Right kidney (tissue), 9 donors: ENCODE data around the gene EP400.
A peak's percentile ranks its signal among the peaks of the same experiment; 100 is the strongest.

Source experiments
- DNase-seq: peaks from one replicate; pipeline ENCODE4 v3.0.0-alpha.2; 2016
- long read RNA-seq, 8 donors: transcript quantifications; one replicate each; lab custom pipeline, GENCODE V29; 2026

The EP400 gene
- long read RNA-seq, donor 1, partial matches to known transcripts = 6 of 11 reads
- long read RNA-seq, donor 1, other reads (novel, unspliced or antisense) = 0 of 11 reads
- long read RNA-seq, donor 2, full-length matches to known transcripts = 1 of 10 reads
- long read RNA-seq, donor 2, partial matches to known transcripts = 9 of 10 reads
- long read RNA-seq, donor 2, other reads (novel, unspliced or antisense) = 0 of 10 reads
- long read RNA-seq, donor 3, partial matches to known transcripts = 0 of 1 reads
- long read RNA-seq, donor 3, other reads (novel, unspliced or antisense) = 0 of 1 reads
- long read RNA-seq, donor 4, full-length matches to known transcripts = 4 of 11 reads
- long read RNA-seq, donor 4, partial matches to known transcripts = 7 of 11 reads
- long read RNA-seq, donor 4, other reads (novel, unspliced or antisense) = 0 of 11 reads
- long read RNA-seq, donor 5, full-length matches to known transcripts = 4 of 35 reads
- long read RNA-seq, donor 5, partial matches to known transcripts = 31 of 35 reads
- long read RNA-seq, donor 5, other reads (novel, unspliced or antisense) = 0 of 35 reads
- long read RNA-seq, donor 6, full-length matches to known transcripts = 7 of 14 reads
- long read RNA-seq, donor 6, partial matches to known transcripts = 7 of 14 reads
- long read RNA-seq, donor 6, other reads (novel, unspliced or antisense) = 0 of 14 reads
- long read RNA-seq, donor 7, full-length matches to known transcripts = 17 of 34 reads
- long read RNA-seq, donor 7, partial matches to known transcripts = 17 of 34 reads
- long read RNA-seq, donor 7, other reads (novel, unspliced or antisense) = 0 of 34 reads
- long read RNA-seq, donor 8, partial matches to known transcripts = 6 of 9 reads
- long read RNA-seq, donor 8, other reads (novel, unspliced or antisense) = 0 of 9 reads

DNA sequence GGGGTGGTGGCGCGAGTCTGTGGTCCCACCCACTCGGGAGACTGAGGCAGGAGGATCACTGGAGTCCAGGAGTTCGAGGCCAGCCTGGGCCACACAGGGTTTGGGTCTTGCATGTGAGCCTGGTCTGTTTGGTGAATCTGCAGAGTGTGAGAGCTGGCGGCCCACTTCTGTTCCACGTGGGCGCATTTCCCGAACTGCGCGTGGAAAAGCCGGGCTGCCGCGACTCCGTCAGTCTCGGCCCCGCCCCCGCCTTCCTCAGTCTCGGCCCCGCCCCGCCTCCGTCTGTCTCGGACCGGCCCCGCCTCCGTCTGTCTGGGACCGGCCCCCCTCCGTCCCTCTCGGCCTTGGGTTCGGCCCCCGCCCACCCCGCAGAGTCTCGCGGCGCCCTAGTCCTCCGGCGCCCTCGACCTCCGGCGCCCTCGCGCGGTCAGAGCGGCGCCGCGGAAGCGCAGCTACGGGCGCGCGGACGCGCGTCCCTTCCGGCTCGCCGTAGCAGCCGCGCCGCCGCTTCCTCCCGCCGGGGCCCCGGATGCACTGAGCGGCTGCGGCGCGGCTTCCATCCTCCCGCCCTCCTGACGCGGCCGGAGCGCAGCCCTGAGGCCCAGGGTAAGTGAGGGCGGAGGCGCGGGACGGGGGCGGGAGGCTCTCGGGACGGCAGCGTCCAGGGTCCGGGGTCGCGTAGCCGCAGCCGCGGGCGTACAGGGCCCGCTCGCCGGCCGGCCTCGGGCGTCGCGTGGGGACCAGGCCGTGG, at the start of gene EP400:
EP400 (plus strand) TSS at position 512 of the 751 bp plus-strand sequence. CDS start 10,678 bp downstream, outside the sequence.
- peak; percentile 87 for DNase-seq

- no peak for DNase-seq
Measured at GRCh38 chr12:131900397-131900796, 49.3 kb upstream of the EP400 start.

DNA sequence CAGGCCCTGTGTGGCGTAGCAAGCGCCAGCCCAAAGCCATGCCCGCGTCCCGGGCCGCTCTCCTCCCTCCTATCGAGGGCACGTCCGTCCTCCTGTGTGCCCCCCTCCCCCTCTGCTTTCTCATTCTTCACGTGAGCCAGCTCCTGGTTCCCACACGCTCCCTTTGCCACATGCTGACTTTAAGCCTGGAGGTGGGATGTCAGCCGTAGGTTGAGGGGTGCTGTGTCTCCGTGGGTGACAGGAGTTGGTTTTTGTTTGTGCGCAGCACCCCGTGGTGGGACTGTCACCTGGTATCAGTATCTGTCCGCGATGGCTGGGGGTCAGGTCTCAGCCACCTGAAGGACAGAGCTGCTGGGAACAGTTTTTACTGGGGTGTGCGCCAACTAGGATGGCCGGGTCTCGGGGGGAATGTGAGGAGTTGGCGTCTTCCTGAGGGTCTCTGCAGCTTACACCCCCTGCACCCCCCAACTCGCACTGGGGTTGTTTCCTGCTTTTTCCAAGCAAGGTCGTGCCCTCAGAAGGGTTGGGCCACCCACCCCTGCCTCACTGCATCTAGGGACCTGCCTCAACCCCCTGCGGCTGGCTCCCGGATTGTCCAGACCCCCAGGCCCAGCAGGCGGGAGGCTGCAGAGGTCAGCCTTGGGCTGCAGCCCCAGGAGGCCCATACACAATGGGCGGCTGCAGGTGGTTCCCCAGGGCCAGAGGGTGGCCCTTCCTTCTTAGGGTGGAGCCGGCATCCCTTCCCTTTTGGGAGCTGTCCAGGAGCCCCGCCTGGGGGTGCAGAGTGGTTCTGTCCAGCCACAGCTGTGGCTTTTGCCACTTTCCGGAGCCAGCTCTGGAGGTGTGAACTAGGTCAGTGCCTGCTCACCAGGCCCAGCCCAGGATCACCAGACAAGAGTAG, 48.1 kb upstream of the EP400 start:
- no peak for DNase-seq

DNA sequence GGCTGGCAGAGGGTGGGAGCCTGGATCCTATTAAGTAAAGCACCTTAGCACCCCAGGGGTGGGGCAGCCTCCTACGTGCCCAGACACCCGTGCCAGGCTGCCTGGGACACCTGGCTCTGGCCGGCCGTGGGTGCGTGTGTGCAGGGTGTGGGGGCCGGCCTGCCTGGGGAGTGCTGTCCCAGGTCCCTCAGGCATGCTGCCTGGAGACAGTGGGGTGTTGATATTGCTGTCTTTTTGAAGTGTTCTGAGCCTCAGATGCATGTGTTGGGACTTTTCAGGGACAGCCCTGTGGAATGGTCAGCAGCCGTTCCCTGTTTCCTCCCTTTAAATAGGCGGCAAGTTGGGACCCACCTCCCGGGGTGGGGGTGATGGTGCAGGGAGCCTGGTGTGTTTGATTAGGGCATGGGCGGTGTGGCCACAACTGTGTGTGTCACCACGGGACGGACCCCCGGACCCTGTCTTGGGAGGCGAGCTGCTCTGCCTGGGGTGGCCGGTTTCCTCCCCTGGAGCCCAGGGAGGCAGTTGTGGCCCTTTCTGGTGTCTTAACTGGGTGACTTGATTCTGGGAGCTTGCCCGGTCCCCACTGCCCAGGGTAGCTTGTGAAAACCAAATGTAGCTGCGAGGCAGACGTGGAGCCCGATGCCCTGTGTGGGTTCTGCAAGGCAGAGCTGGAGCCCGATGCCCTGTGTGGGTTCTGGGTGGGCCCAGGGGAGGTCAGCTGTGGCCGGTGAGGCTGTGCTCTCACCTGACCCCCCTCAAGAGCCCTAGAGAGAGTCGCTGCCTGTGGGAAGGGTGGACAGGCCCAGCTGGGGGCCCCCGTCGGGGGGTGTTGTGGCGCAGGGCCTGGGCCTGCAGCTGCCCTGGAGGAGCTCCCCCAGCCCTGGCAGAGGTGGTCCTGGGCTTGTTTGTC, 47.2 kb upstream of the EP400 start:
- no peak for DNase-seq

DNA sequence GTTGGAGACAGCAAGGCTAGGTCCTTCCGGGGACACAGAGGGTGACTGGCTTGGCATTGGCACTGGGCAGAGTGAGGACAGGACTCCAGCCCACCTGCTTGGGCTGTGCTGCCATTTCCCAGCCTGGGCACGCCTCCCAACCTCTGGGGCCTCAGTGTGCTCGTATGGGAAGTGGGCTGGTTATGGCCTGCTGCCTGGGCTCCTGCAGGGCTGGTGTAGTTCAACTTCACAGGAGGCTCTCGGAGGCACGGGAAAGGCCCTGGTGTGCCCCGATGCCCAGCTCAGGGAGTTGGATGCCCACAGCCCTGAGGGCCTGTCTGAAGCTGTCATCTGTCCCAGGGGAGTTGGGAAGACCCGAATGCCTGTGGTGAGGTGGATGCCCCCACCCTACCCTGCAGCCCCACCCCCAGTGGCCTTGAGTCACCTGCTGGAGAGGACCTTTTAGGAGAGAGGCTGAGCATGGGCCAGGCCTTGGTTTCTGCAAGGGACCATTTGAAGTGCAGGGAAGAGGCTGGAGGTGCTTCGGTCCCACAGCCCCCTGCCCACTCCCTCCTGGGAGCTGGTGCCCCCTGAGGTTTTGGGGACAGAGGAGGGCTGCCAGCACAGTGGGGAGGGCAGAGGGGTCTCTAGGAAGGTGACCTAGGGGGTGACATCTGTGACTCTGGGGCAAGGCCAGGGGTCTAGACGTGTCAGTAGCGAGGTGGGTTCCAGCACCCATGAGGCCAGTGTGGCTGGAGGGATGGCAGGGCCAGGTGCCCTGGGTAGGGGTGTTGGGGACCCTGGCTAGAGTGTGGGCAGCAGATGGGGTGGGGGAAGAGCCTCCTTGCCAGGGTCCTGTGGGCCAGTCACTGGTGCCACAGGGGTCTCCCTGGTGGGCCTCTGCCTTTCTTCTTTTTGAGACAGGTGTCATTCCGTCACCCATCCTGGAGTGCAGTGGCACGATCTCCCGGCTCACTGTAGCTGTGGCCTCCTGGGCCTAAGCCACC, 46.2 kb upstream of the EP400 start:
- DNase-seq = no peak

DNA sequence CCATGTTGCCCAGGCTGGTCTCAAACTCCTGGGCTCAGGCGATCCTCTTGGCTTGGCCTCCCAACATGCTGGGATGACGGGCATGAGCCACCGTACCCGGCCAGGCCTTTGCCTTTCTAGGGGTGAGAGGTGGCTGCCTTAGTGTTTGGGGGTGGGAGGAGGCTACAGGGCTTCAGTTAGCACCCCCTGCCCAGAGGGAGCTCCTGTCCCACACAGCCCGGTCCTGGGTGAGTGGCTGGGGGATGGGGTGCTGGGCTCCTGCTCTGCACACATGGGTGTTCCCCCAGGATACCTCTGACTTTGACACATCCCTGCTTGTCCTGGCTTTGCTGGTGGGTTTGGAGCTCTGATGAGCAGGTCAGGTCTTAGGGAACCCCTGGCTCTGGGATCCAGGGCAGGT, 45.4 kb upstream of the EP400 start:
- DNase-seq = no peak

GRCh38 chr12:131905081-131905629, 44.6 kb upstream of the EP400 start:
- no peak for DNase-seq

GRCh38 chr12:131905630-131906091, 44.1 kb upstream of the EP400 start:
- DNase-seq = no peak

DNA sequence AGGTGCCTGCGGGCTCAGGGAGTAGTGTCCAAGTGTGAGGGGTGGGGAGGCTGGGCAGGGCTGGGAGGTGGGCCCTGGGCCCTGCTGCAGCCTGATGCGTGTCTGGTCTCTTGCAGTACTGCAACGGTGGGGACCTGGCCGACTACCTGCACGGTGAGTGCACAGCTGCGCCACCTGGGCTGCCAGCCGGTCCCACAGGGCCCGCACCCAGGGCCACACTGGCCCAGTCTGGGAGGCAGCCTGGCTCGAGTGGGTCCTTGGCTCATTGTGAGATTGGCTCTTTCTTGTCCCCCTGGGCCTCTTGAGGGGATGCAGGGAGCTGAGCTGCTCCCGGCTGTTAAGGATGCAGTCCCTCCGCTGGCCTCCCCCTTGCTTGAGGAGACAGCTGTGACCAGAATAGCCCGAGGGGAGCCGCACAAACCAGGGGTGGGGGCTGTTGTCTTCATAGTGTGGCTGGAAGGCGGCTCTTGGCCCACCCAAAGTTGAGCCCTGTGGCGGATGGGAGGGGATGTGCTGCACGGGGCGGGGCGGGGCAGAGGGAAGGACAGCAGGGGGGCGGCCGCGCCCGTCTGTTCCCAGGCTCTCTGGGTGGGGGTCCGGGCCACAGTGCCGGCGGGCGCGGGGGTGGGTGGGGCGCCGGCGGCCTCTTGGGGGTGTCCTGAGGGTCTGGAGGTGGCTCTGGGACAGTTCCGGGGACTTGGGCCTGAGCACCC, 42.2 kb upstream of the EP400 start:
- no peak for DNase-seq

DNA sequence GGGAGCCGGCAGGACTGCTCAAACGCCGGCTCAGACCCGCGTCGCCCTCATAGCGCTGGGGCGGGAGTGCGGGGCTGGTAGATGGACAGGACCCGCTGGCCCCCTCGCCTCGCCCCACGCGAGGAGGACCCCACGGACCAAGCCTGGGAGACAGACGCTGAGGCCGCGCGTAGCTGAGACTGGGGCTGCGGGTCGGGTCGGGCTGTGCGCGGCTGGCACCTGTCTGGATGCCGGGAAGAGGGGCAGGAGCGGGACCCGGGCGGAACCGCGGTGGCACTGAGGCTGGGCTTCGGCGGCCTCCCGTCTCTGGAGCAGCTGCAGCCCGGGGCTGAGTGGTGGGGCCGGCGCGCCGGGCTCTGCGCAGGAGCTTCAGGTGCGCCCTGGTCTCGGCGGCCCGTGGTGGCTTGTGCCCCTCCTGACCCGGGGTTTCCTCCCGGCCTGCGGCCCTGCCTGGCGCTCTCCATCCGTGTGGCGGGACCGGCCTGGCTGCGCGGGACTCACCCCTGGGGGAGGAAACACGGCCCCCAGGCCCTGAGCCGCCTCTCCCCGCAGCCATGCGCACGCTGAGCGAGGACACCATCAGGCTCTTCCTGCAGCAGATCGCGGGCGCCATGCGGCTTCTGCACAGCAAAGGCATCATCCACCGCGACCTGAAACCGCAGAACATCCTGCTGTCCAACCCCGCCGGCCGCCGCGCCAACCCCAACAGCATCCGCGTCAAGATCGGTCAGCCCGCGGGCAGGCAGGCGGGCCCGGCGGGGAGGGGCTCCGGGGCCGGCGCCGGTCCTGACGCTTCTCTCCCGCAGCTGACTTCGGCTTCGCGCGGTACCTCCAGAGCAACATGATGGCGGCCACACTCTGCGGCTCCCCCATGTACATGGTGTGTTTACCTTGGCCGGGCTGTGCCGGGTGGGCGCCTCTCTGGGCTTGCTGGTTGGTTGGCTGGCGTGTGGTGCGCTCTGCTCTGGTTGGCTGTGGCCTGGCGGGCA, 41.4 kb upstream of the EP400 start:
- DNase-seq = no peak

GRCh38 chr12:131909081-131909751, 40.5 kb upstream of the EP400 start:
- DNase-seq = no peak

- no peak for DNase-seq
Measured at GRCh38 chr12:131909752-131910219, 40.0 kb upstream of the EP400 start.

DNA sequence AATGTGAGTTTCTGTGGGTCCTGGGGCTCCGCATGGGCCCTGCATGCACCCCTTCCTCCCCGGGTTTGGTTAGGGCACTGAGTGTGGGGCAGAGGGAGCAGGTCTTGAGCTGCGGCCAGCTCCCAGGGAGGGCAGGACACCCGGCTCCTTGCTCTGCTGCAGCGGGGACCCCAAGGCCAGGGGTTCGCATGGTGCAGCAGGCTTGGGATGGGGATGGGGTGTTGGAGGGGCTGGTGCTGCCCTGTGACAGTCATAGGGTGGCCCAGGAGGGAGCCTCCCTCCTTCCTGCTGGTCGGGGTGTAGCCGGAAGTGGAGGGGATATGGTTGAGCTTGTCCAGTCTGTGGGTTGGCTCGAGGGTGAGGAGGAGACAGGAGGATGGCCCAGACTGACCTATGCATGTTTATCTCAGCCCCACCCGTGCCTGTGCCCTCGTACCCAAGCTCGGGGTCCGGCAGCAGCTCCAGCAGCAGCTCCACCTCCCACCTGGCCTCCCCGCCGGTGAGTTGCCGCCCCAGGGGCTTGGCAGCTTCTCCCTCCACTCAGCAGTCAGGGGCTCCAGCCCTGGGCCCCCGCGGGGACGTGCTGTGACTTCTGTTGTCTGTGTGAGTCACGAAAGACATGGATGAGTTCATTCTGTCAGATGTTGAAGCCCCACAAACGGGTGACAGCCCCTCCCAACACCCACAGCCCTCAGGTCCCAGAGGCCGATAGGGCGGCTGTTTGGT, 39.3 kb upstream of the EP400 start:
- no peak for DNase-seq

GRCh38 chr12:131911028-131911650, 38.6 kb upstream of the EP400 start:
- DNase-seq = no peak
